ENCODE measurements around the gene LRRC4C. TPM values are rescaled to one million over a fixed set of nuclear protein-coding genes. Genes with fewer than 3 reads are reported as not detected.

The LRRC4C gene
- total and polyA plus RNA-seq, 2 donors (not counting 1 experiment from before 2014, with no cell fraction given) = under 0.01 to 0.02 TPM

- no peaks in the 10 kb centered on the region for H3K4me1 ChIP-seq (ENCODE audit: control insufficient read depth, extremely low read depth, insufficient read depth, low read length)
- H3K79me2 ChIP-seq (ENCODE audit: control insufficient read depth, insufficient read depth, low read length) = no peaks in the 10 kb centered on the region
- H3K9me3 ChIP-seq (ENCODE audit: control insufficient read depth, insufficient read depth, low read depth, low read length) = no peaks in the 10 kb centered on the region
- no peak overlapping the region for H3K4me2 ChIP-seq (ENCODE audit: extremely low read depth, insufficient read depth, low read length)
- TF ChIP-seq CTCF (conservative IDR thresholded peaks at IDR 0.05 in 1 of 2, IDR thresholded peaks at IDR 0.05 in 1 of 2; ENCODE audit: low read depth in 1 of 2, low read length in 2 of 2) (no peak), EZH2 (IDR thresholded peaks at IDR 0.05; ENCODE audit: low read length, missing control alignments) (no peak)
- no peak overlapping the region for H3K4me3 ChIP-seq (replicated peaks in 1 of 4; ENCODE audit: control extremely low read depth in 1 of 4, insufficient read depth in 1 of 4, low read depth in 3 of 4, low read length in 4 of 4)
- H4K20me1 ChIP-seq (ENCODE audit: control insufficient read depth, extremely low read depth, insufficient read depth, low read length) = no peaks in the 10 kb centered on the region
- no peaks in the 10 kb centered on the region for H3K27me3 ChIP-seq (ENCODE audit: control insufficient read depth, insufficient read depth, low read length)
- no peak for DNase-seq (ENCODE audit: low read depth in 2 of 2)
- no peaks in the 10 kb centered on the region for H3K36me3 ChIP-seq (ENCODE audit: control insufficient read depth, insufficient read depth, low read length)
- no peak overlapping the region for H3K27ac ChIP-seq (ENCODE audit: insufficient read depth, low read length)
- H2AFZ ChIP-seq (ENCODE audit: low read length) = no peak overlapping the region
- no peak overlapping the region for H3K9ac ChIP-seq (ENCODE audit: insufficient read depth, low read length)
Observed at GRCh38 chr11:40215556-40215955, 1243.9 kb downstream of the LRRC4C start.

GRCh38 chr11:40207416-40207815 is 1252.0 kb downstream of the LRRC4C start:
- Histone ChIP-seq H3K27ac (ENCODE audit: insufficient read depth, low read length) (no peak overlapping the region), H3K4me3 (replicated peaks in 1 of 4; ENCODE audit: control extremely low read depth in 1 of 4, insufficient read depth in 1 of 4, low read depth in 3 of 4, low read length in 4 of 4) (no peak overlapping the region), H3K4me1 (ENCODE audit: control insufficient read depth, extremely low read depth, insufficient read depth, low read length) (no peaks in the 10 kb centered on the region), H2AFZ (ENCODE audit: low read length) (no peak overlapping the region), H3K4me2 (ENCODE audit: extremely low read depth, insufficient read depth, low read length) (no peak overlapping the region), H4K20me1 (ENCODE audit: control insufficient read depth, extremely low read depth, insufficient read depth, low read length) (no peaks in the 10 kb centered on the region), H3K9ac (ENCODE audit: insufficient read depth, low read length) (no peak overlapping the region), H3K36me3 (ENCODE audit: control insufficient read depth, insufficient read depth, low read length) (no peaks in the 10 kb centered on the region), H3K79me2 (ENCODE audit: control insufficient read depth, insufficient read depth, low read length) (no peaks in the 10 kb centered on the region), H3K27me3 (ENCODE audit: control insufficient read depth, insufficient read depth, low read length) (no peaks in the 10 kb centered on the region), H3K9me3 (ENCODE audit: control insufficient read depth, insufficient read depth, low read depth, low read length) (no peaks in the 10 kb centered on the region)
- no peak for DNase-seq (ENCODE audit: low read depth in 2 of 2)
- TF ChIP-seq EZH2 (IDR thresholded peaks at IDR 0.05; ENCODE audit: low read length, missing control alignments) = no peak

GRCh38 chr11:40204228-40204627 is 1255.2 kb downstream of the LRRC4C start:
- DNase-seq (ENCODE audit: low read depth in 2 of 2) = no peak
- no peak overlapping the region for H3K27ac ChIP-seq (ENCODE audit: insufficient read depth, low read length)
- no peaks in the 10 kb centered on the region for H3K27me3 ChIP-seq (ENCODE audit: control insufficient read depth, insufficient read depth, low read length)

More at GRCh38 chr11:40204228-40204627, 1255.2 kb downstream of the LRRC4C start:
- Histone ChIP-seq H3K79me2 (ENCODE audit: control insufficient read depth, insufficient read depth, low read length) (no peaks in the 10 kb centered on the region), H3K4me3 (replicated peaks in 1 of 4; ENCODE audit: control extremely low read depth in 1 of 4, insufficient read depth in 1 of 4, low read depth in 3 of 4, low read length in 4 of 4) (no peak overlapping the region), H3K36me3 (ENCODE audit: control insufficient read depth, insufficient read depth, low read length) (no peaks in the 10 kb centered on the region), H3K4me1 (ENCODE audit: control insufficient read depth, extremely low read depth, insufficient read depth, low read length) (no peaks in the 10 kb centered on the region), H3K9me3 (ENCODE audit: control insufficient read depth, insufficient read depth, low read depth, low read length) (no peaks in the 10 kb centered on the region), H4K20me1 (ENCODE audit: control insufficient read depth, extremely low read depth, insufficient read depth, low read length) (no peaks in the 10 kb centered on the region), H3K9ac (ENCODE audit: insufficient read depth, low read length) (no peak overlapping the region), H3K4me2 (ENCODE audit: extremely low read depth, insufficient read depth, low read length) (no peak overlapping the region), H2AFZ (ENCODE audit: low read length) (no peak overlapping the region)
- TF ChIP-seq EZH2 (IDR thresholded peaks at IDR 0.05; ENCODE audit: low read length, missing control alignments) (no peak), CTCF (conservative IDR thresholded peaks at IDR 0.05 in 1 of 2, IDR thresholded peaks at IDR 0.05 in 1 of 2; ENCODE audit: low read depth in 1 of 2, low read length in 2 of 2) (no peak)

Measured in fibroblast of lung (primary cell).